Measurements from ENCODE around the gene VMP1. TPM values are rescaled to one million over a fixed set of nuclear protein-coding genes. Genes with fewer than 3 reads are reported as not detected.
A peak's percentile ranks its signal among the peaks of the same experiment; 100 is the strongest.

The VMP1 gene
- total RNA-seq, result 479 and 499 TPM in 2 replicates

DNA sequence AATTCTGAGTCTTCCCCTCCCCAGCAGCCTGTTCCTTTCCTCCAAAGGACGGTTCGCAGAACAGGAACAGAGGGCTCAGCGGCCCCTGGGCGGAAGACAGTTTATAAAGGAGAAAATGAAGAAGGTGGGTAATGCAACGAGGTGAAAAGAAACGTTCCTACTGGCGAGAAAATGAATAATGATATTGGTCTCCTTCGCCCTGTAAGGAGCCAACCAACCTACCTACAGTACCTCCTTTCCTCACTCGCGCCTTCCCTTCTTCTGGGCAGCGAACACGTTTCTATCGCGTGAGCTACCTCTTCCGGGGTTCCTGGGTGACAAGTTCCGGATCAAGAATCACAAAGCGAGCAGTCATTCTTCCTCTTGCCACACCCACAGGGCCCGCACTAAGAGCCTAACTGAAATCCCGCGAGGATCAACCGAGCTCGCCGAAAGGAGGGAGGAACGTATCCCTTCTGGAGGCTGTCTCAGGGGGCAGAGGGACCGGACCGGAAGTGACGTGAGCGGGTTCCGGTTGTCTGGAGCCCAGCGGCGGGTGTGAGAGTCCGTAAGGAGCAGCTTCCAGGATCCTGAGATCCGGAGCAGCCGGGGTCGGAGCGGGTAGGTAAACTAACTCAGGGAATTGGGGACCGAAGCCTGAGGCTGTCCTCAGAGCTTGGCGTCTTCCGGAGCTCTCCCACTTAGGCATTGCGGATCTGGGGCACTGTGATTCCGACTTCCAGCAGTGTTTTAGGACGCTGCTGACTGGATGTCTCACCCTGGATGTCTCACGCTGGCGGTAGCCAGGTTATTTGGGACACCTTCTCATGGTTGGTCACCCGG, at the start of gene VMP1, which contains the start of gene PTRH2:
VMP1 (plus strand) TSS at position 506 of the 822 bp plus-strand sequence. CDS start 23,793 bp downstream, outside the sequence.
PTRH2 (minus strand) TSS at position 282 of the 822 bp plus-strand sequence. CDS start 9,452 bp downstream, outside the sequence.
- peaks cover 39% of the 10 kb centered on the region for H3K36me3 Mint-ChIP-seq (ENCODE audit: low read depth)
- peak; percentile 93 for DNase-seq (ENCODE audit: low spot score)
- no peaks in the 10 kb centered on the region for H3K27me3 Mint-ChIP-seq (ENCODE audit: low read depth)
- intact Hi-C loops (cut with micrococcal nuclease), result loop anchor here (1.0 to 5.0 kb wide), 7 partner anchors 45 to 257 kb away; partner anchors contain the start of genes CLTC, DHX40 and RNFT1
- peak within 1 kb of the TSS; percentile 95 for H3K4me3 Mint-ChIP-seq (ENCODE audit: low read depth)
- no peaks in the 10 kb centered on the region for H3K9me3 Mint-ChIP-seq
- H3K4me1 Mint-ChIP-seq (ENCODE audit: low read depth), result peaks cover 43% of the 10 kb centered on the region
- peak within 1 kb of the TSS; percentile 85 for H3K27ac Mint-ChIP-seq

DNA sequence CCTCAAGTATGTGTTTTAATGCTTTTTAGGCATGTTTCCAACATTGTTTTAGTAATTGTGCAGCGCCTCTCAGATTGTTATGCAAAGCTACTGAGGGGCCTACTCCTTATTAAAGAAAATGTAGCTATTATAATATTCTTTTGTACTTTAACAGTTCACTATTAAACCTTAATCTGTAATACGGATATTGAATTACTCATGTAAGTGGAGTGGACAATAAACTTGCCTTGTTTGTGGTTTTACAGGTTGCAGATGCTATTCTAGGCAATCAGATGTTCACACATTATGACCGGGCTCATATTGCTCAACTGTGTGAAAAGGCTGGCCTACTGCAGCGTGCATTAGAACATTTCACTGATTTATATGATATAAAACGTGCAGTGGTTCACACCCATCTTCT, 41.2 kb upstream of the VMP1 start:
- intact Hi-C loops (cut with micrococcal nuclease), result no loop called here
- DNase-seq (ENCODE audit: low spot score), result no peak

DNA sequence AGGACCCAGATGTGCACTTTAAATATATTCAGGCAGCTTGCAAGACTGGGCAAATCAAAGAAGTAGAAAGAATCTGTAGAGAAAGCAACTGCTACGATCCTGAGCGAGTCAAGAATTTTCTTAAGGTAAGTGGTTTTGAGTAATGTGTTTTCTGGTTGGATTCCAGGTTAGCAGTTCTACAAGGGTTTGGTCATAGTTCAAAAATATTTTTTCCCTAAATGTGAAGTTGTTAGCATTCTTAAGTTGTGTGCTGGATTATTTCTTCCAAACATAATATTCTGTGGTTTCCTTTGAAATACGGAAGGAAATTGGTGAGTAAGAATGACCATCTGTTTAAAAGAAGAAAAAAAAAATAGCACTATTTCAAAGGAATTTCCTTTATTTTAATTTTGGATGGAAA, 38.6 kb upstream of the VMP1 start:
- Mint-ChIP-seq H3K9me3 (no peaks in the 10 kb centered on the region), H3K4me1 (ENCODE audit: low read depth) (peaks cover 18% of the 10 kb centered on the region), H3K27me3 (ENCODE audit: low read depth) (no peaks in the 10 kb centered on the region), H3K36me3 (ENCODE audit: low read depth) (peaks cover 65% of the 10 kb centered on the region), H3K4me3 (ENCODE audit: low read depth) (no peak overlapping the region), H3K27ac (peak overlapping the region; percentile 42)
- no peak for DNase-seq (ENCODE audit: low spot score)
- intact Hi-C loops (cut with micrococcal nuclease), result no loop called here

More for the DNA sequence above, 41.2 kb upstream of the VMP1 start:
- no peaks in the 10 kb centered on the region for H3K27me3 Mint-ChIP-seq (ENCODE audit: low read depth)
- H3K27ac Mint-ChIP-seq, result no peak overlapping the region
- H3K36me3 Mint-ChIP-seq (ENCODE audit: low read depth), result peaks cover 68% of the 10 kb centered on the region
- no peaks in the 10 kb centered on the region for H3K9me3 Mint-ChIP-seq
- no peak overlapping the region for H3K4me3 Mint-ChIP-seq (ENCODE audit: low read depth)
- peaks cover 15% of the 10 kb centered on the region for H3K4me1 Mint-ChIP-seq (ENCODE audit: low read depth)

DNA sequence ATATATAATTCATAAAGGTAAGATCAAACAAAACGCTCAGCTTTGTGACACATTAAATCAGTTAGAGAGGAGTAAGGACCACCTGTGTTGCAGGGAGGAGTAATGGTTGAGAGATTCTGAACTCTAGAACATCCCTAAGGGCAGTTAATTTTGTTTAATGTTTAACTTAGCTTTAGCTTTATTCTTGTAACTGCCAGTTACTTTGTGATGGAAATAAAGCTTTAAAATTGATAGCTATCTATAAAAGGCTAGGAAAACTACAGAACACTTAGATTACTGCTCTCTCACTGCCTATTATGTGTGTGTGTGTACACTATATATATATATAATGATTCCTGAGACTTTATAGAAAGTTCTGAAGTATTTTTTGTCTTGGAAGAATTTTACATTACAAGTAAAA, 38.0 kb upstream of the VMP1 start:
- intact Hi-C loops (cut with micrococcal nuclease), result no loop called here
- Mint-ChIP-seq H3K36me3 (ENCODE audit: low read depth) (peaks cover 62% of the 10 kb centered on the region), H3K4me3 (ENCODE audit: low read depth) (no peak overlapping the region), H3K9me3 (no peaks in the 10 kb centered on the region), H3K4me1 (ENCODE audit: low read depth) (peaks cover 18% of the 10 kb centered on the region), H3K27me3 (ENCODE audit: low read depth) (no peaks in the 10 kb centered on the region), H3K27ac (peak overlapping the region; percentile 42)
- no peak for DNase-seq (ENCODE audit: low spot score)

DNA sequence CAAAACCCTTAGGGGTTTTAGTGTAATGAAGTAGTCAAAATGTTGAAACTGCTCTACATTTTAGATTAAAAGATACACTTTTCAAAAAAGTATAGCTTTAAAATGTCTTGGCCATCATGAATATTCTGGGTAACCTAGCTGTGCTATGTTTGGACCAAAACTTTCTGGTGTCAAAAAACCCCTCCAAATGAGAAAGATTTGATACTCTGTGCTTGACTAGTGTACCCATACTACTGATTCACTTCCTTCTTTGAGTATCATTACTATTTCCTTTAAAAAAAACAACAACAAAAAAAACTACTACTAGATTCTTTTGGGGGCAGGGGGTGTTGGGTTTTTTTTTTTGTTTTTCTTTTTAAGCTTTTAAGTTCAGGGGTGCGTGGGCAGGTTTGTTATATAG, 37.5 kb upstream of the VMP1 start:
- intact Hi-C loops (cut with micrococcal nuclease), result no loop called here
- Mint-ChIP-seq H3K36me3 (ENCODE audit: low read depth) (peaks cover 63% of the 10 kb centered on the region), H3K27ac (peak overlapping the region; percentile 42), H3K4me1 (ENCODE audit: low read depth) (peaks cover 18% of the 10 kb centered on the region), H3K4me3 (ENCODE audit: low read depth) (no peak overlapping the region), H3K9me3 (no peaks in the 10 kb centered on the region), H3K27me3 (ENCODE audit: low read depth) (no peaks in the 10 kb centered on the region)
- DNase-seq (ENCODE audit: low spot score), result no peak

DNA sequence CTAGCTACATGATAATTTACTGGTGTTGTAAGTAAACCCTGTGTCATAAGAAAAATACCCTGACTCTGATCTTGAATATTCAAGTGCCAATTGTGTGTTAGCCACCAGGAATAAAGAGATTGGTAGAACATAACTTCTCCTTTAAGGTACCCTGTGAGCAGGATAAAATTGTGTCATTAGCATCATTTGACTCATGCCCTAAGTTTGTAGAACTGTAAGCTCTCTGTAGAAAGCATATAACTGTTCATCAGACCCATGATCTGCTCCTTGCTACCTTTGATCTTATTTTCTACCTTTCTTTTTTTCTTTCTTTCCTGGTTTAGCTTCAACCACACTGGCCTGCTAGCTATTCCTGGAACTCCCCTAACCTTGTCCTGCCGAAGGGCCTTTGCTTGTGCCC, 36.1 kb upstream of the VMP1 start:
- H3K4me3 Mint-ChIP-seq (ENCODE audit: low read depth), result no peak overlapping the region
- no peaks in the 10 kb centered on the region for H3K27me3 Mint-ChIP-seq (ENCODE audit: low read depth)
- H3K4me1 Mint-ChIP-seq (ENCODE audit: low read depth), result peaks cover 18% of the 10 kb centered on the region
- intact Hi-C loops (cut with micrococcal nuclease), result no loop called here
- peaks cover 61% of the 10 kb centered on the region for H3K36me3 Mint-ChIP-seq (ENCODE audit: low read depth)
- no peaks in the 10 kb centered on the region for H3K9me3 Mint-ChIP-seq
- H3K27ac Mint-ChIP-seq, result peak overlapping the region; percentile 44
- DNase-seq (ENCODE audit: low spot score), result no peak

DNA sequence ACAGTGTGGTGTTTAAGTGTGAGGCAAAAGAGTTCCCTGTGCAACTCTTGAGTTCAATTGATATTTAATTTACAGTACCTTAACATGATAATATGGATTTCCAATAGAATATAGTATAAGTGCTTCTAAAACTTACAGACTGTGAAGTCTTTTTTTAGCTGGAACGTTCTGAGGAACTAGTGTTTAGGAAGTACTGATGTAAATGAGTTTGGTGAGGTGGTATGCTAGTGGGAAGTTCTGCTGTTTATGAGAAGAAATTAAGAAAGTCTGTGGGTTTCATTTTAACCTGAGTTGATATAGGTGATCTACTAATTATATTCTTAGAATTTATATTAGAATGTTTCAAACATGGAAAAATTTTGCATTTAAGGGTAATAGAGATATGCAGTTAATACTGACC, 32.2 kb upstream of the VMP1 start:
- no peaks in the 10 kb centered on the region for H3K9me3 Mint-ChIP-seq
- no peak overlapping the region for H3K4me3 Mint-ChIP-seq (ENCODE audit: low read depth)
- H3K4me1 Mint-ChIP-seq (ENCODE audit: low read depth), result peaks cover 5% of the 10 kb centered on the region
- H3K27me3 Mint-ChIP-seq (ENCODE audit: low read depth), result no peaks in the 10 kb centered on the region
- DNase-seq (ENCODE audit: low spot score), result no peak
- H3K36me3 Mint-ChIP-seq (ENCODE audit: low read depth), result peaks cover 68% of the 10 kb centered on the region
- intact Hi-C loops (cut with micrococcal nuclease), result no loop called here
- no peak overlapping the region for H3K27ac Mint-ChIP-seq

DNA sequence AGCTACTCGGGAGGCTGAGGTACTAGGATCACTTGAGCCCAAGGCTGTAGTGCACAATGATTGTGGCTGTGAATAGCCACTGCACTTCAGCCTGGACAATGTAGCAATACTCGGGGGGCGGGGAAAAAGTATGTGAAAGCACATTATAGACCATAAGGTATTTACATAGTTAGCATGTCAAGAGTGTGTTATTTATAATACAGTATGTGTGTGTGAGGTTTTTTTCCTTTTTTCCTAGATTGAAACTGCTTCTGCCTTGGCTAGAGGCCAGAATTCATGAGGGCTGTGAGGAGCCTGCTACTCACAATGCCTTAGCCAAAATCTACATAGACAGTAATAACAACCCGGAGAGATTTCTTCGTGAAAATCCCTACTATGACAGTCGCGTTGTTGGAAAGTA, 30.7 kb upstream of the VMP1 start:
- Mint-ChIP-seq H3K9me3 (no peaks in the 10 kb centered on the region), H3K4me1 (ENCODE audit: low read depth) (peaks cover under 1% of the 10 kb centered on the region), H3K27me3 (ENCODE audit: low read depth) (no peaks in the 10 kb centered on the region), H3K27ac (no peak overlapping the region), H3K36me3 (ENCODE audit: low read depth) (peaks cover 72% of the 10 kb centered on the region), H3K4me3 (ENCODE audit: low read depth) (no peak overlapping the region)
- DNase-seq (ENCODE audit: low spot score), result no peak
- intact Hi-C loops (cut with micrococcal nuclease), result no loop called here

DNA sequence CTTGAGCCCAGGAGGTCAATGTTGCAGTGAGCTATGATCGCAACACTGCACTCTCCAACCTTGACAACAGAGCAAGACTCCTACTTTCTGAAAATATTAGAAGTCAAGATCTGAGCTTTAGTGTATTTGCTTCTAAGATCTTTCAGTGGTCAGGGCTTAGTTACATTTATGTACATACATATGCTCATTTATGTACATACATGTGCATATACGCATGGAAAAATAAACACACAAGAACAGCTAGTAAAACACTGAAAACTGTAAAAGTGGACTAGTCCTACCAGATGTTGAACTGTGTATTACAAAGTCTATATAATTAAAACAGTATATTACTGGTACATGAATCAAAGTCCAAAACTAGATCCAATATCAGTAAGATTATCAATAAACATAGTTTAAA, 28.5 kb upstream of the VMP1 start:
- Mint-ChIP-seq H3K4me3 (ENCODE audit: low read depth) (no peak overlapping the region), H3K36me3 (ENCODE audit: low read depth) (peaks cover 81% of the 10 kb centered on the region), H3K27ac (no peak overlapping the region), H3K4me1 (ENCODE audit: low read depth) (no peaks in the 10 kb centered on the region), H3K27me3 (ENCODE audit: low read depth) (no peaks in the 10 kb centered on the region), H3K9me3 (no peaks in the 10 kb centered on the region)
- DNase-seq (ENCODE audit: low spot score), result no peak
- intact Hi-C loops (cut with micrococcal nuclease), result no loop called here

DNA sequence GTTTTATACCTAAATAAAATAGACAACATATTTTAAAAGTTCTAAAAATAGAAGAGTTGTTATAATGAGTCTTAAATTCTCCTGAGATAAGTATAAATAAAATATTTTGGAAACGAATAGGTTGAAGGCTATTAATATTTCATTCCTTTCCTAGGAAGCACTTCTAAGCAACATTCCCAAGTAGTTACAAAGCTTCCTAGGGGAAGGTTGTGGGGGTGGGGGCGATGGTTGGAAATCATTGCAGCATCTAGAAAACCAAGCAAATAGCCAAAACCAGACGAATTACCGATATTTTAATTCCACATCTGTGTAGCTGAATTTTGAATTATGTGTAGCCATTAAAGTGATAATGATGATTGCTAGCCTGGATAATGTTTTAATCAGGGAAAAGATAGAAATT, 27.1 kb upstream of the VMP1 start:
- DNase-seq (ENCODE audit: low spot score), result no peak
- no peaks in the 10 kb centered on the region for H3K27me3 Mint-ChIP-seq (ENCODE audit: low read depth)
- H3K27ac Mint-ChIP-seq, result no peak overlapping the region
- H3K4me3 Mint-ChIP-seq (ENCODE audit: low read depth), result no peak overlapping the region
- intact Hi-C loops (cut with micrococcal nuclease), result no loop called here
- peaks cover 78% of the 10 kb centered on the region for H3K36me3 Mint-ChIP-seq (ENCODE audit: low read depth)
- no peaks in the 10 kb centered on the region for H3K4me1 Mint-ChIP-seq (ENCODE audit: low read depth)
- no peaks in the 10 kb centered on the region for H3K9me3 Mint-ChIP-seq

DNA sequence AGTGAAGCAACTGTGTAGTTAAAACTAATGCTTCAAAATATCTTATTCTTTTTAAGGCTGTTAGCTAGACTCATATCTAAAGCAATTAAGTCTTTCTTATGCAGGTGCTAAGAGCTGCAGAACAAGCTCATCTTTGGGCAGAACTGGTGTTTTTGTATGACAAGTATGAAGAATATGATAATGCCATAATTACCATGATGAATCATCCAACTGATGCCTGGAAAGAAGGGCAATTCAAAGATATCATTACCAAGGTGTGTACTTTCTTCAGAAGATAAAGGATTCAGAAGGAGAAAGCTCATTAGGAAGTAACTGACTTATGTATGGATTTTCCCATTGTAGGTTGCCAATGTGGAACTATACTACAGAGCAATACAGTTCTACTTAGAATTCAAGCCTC, 24.2 kb upstream of the VMP1 start:
- Mint-ChIP-seq H3K9me3 (no peaks in the 10 kb centered on the region), H3K4me1 (ENCODE audit: low read depth) (peaks cover 6% of the 10 kb centered on the region), H3K4me3 (ENCODE audit: low read depth) (no peak overlapping the region), H3K27ac (no peak overlapping the region), H3K36me3 (ENCODE audit: low read depth) (peaks cover 82% of the 10 kb centered on the region), H3K27me3 (ENCODE audit: low read depth) (no peaks in the 10 kb centered on the region)
- intact Hi-C loops (cut with micrococcal nuclease), result no loop called here
- DNase-seq (ENCODE audit: low spot score), result no peak

DNA sequence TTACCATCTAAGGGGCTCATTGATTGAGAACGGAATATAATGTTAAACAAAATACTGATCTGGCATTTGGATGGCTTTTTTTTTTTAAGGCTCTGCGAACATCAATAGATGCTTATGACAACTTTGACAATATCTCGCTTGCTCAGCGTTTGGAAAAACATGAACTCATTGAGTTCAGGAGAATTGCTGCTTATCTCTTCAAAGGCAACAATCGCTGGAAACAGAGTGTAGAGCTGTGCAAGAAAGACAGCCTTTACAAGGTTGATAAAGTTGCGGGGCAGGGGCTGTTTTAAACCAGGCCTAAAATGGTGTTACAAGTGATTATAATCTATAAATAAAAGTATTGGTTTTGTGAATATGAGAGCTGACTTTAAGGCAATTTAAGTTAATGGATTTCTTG, 22.5 kb upstream of the VMP1 start:
- no peaks in the 10 kb centered on the region for H3K9me3 Mint-ChIP-seq
- H3K36me3 Mint-ChIP-seq (ENCODE audit: low read depth), result peaks cover 84% of the 10 kb centered on the region
- no peak overlapping the region for H3K27ac Mint-ChIP-seq
- H3K4me3 Mint-ChIP-seq (ENCODE audit: low read depth), result no peak overlapping the region
- H3K27me3 Mint-ChIP-seq (ENCODE audit: low read depth), result no peaks in the 10 kb centered on the region
- no peak for DNase-seq (ENCODE audit: low spot score)
- peaks cover 6% of the 10 kb centered on the region for H3K4me1 Mint-ChIP-seq (ENCODE audit: low read depth)
- intact Hi-C loops (cut with micrococcal nuclease), result no loop called here

DNA sequence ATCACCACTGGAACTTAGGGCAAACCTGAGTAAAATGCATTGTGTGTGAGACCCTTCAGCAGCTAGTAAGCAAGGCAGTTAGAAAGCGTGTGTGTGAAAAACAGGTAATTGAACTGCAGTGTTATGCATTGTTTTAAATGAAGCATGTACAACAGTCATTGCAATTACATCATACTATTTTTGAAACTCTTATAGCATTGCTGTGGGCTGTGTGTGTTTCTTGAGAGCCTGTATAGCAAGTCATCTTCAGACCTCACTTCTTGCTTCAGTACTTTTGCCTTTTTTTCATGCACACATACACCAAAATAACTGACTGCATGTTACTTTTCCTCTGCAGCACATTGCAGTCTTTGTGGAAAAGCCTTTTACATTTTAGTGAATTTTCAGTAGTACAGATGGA, 19.4 kb upstream of the VMP1 start:
- no peak overlapping the region for H3K4me3 Mint-ChIP-seq (ENCODE audit: low read depth)
- H3K9me3 Mint-ChIP-seq, result no peaks in the 10 kb centered on the region
- H3K27ac Mint-ChIP-seq, result no peak overlapping the region
- no peaks in the 10 kb centered on the region for H3K27me3 Mint-ChIP-seq (ENCODE audit: low read depth)
- intact Hi-C loops (cut with micrococcal nuclease), result no loop called here
- no peak for DNase-seq (ENCODE audit: low spot score)
- H3K4me1 Mint-ChIP-seq (ENCODE audit: low read depth), result peaks cover 10% of the 10 kb centered on the region
- peaks cover 85% of the 10 kb centered on the region for H3K36me3 Mint-ChIP-seq (ENCODE audit: low read depth)
